ENCODE data around the gene DAP.

The DAP gene

GRCh38 chr5:10744681-10745080, 16.4 kb downstream of the DAP start:
- H3K36me3 ChIP-seq, result peaks cover 88 to 100% (median 100%) of the 10 kb centered on the region in 11 experiments
- peak overlapping the region in 3 of 11 experiments; percentile 10 to 28 (median 16); a peak in 4 of 22 replicates for H3K4me2 ChIP-seq
- no peak overlapping the region for H3K27ac ChIP-seq
- H3K4me1 ChIP-seq, result peaks cover 0 to 35% (median 11%) of the 10 kb centered on the region in 10 experiments; a peak in 10 of 20 replicates
- TF ChIP-seq Cebpa-rat (IDR thresholded peaks at IDR 0.05), result no peak
- no peak overlapping the region for H3K9ac ChIP-seq
- peaks cover 19 to 65% (median 36%) of the 10 kb centered on the region in 11 experiments; a peak in 19 of 22 replicates for H4K20me1 ChIP-seq
- no peak overlapping the region for H3K4me3 ChIP-seq
- H3K27me3 ChIP-seq, result no peaks in the 10 kb centered on the region
- H3K9me3 ChIP-seq (replicated peaks in 1 of 11), result peaks cover 0 to 24% (median 13%) of the 10 kb centered on the region in 11 experiments; a peak in 15 of 22 replicates

GRCh38 chr5:10743951-10744350, 17.1 kb downstream of the DAP start:
- no peak overlapping the region for H3K9ac ChIP-seq
- no peaks in the 10 kb centered on the region for H3K27me3 ChIP-seq
- no peak for TF ChIP-seq Cebpa-rat (IDR thresholded peaks at IDR 0.05)
- peaks cover 12 to 65% (median 29%) of the 10 kb centered on the region in 11 experiments; a peak in 18 of 22 replicates for H4K20me1 ChIP-seq
- peaks cover 84 to 100% (median 99%) of the 10 kb centered on the region in 11 experiments for H3K36me3 ChIP-seq
- H3K4me2 ChIP-seq, result peak overlapping the region in 3 of 11 experiments; percentile 10 to 28 (median 16); a peak in 4 of 22 replicates
- H3K9me3 ChIP-seq (replicated peaks in 1 of 11), result peaks cover 0 to 24% (median 13%) of the 10 kb centered on the region in 11 experiments; a peak in 15 of 22 replicates
- peaks cover 0 to 35% (median 11%) of the 10 kb centered on the region in 10 experiments; a peak in 10 of 20 replicates for H3K4me1 ChIP-seq
- H3K27ac ChIP-seq, result no peak overlapping the region
- no peak overlapping the region for H3K4me3 ChIP-seq

GRCh38 chr5:10743526-10743925, 17.5 kb downstream of the DAP start:
- H3K9ac ChIP-seq, result no peak overlapping the region
- H3K4me3 ChIP-seq, result no peak overlapping the region
- H3K9me3 ChIP-seq (replicated peaks in 1 of 11), result peaks cover 0 to 24% (median 13%) of the 10 kb centered on the region in 11 experiments; a peak in 15 of 22 replicates
- H3K4me1 ChIP-seq, result peaks cover 0 to 35% (median 11%) of the 10 kb centered on the region in 10 experiments; a peak in 10 of 20 replicates
- H4K20me1 ChIP-seq, result peaks cover 7 to 63% (median 25%) of the 10 kb centered on the region in 11 experiments; a peak in 17 of 22 replicates
- no peak for TF ChIP-seq Cebpa-rat (IDR thresholded peaks at IDR 0.05)
- peaks cover 82 to 100% (median 100%) of the 10 kb centered on the region in 11 experiments for H3K36me3 ChIP-seq
- no peaks in the 10 kb centered on the region for H3K27me3 ChIP-seq
- H3K27ac ChIP-seq, result no peak overlapping the region
- H3K4me2 ChIP-seq, result no peak overlapping the region

- Histone ChIP-seq H3K4me3 (no peak overlapping the region), H3K27ac (no peak overlapping the region), H4K20me1 (peaks cover 5 to 63% (median 25%) of the 10 kb centered on the region in 11 experiments; a peak in 18 of 22 replicates), H3K9ac (no peak overlapping the region), H3K27me3 (no peaks in the 10 kb centered on the region), H3K4me1 (peaks cover 3 to 28% (median 12%) of the 10 kb centered on the region in 10 experiments; a peak in 18 of 20 replicates), H3K4me2 (no peak overlapping the region), H3K9me3 (replicated peaks in 1 of 11) (peaks cover 0 to 24% (median 13%) of the 10 kb centered on the region in 11 experiments; a peak in 15 of 22 replicates), H3K36me3 (peaks cover 80 to 100% (median 96%) of the 10 kb centered on the region in 11 experiments)
- TF ChIP-seq Cebpa-rat (IDR thresholded peaks at IDR 0.05), result no peak
These were observed 19.4 kb downstream of the DAP start for GRCh38 chr5:10741661-10742060.

GRCh38 chr5:10740384-10740783, 20.6 kb downstream of the DAP start:
- peaks cover 82 to 100% (median 92%) of the 10 kb centered on the region in 11 experiments for H3K36me3 ChIP-seq
- H3K27me3 ChIP-seq, result no peaks in the 10 kb centered on the region
- H3K9ac ChIP-seq, result no peak overlapping the region

GRCh38 chr5:10737880-10738279, 23.2 kb downstream of the DAP start:
- H3K9me3 ChIP-seq (replicated peaks in 1 of 11), result peaks cover 0 to 28% (median 13%) of the 10 kb centered on the region in 11 experiments; a peak in 15 of 22 replicates

More at GRCh38 chr5:10740384-10740783, 20.6 kb downstream of the DAP start:
- TF ChIP-seq Cebpa-rat (IDR thresholded peaks at IDR 0.05), result no peak
- Histone ChIP-seq H3K27ac (no peak overlapping the region), H3K9me3 (replicated peaks in 1 of 11) (peaks cover 0 to 24% (median 13%) of the 10 kb centered on the region in 11 experiments; a peak in 15 of 22 replicates), H3K4me1 (peaks cover 14 to 28% (median 19%) of the 10 kb centered on the region in 10 experiments; a peak in 19 of 20 replicates), H3K4me2 (no peak overlapping the region), H4K20me1 (peaks cover 17 to 70% (median 37%) of the 10 kb centered on the region in 11 experiments; a peak in 20 of 22 replicates), H3K4me3 (no peak overlapping the region)

GRCh38 chr5:10736808-10737207, 24.2 kb downstream of the DAP start:
- peaks cover 13 to 32% (median 17%) of the 10 kb centered on the region in 10 experiments; a peak in 19 of 20 replicates for H3K4me1 ChIP-seq
- peak overlapping the region in 7 of 11 experiments; percentile 10 to 49 (median 19); a peak in 6 of 22 replicates for H3K4me2 ChIP-seq
- TF ChIP-seq Cebpa-rat (IDR thresholded peaks at IDR 0.05), result no peak
- peak overlapping the region in 3 of 11 experiments; percentile 1 to 23 (median 18); a peak in 1 of 22 replicates for H3K27ac ChIP-seq
- H3K9me3 ChIP-seq (replicated peaks in 1 of 11), result peaks cover 0 to 17% (median 11%) of the 10 kb centered on the region in 11 experiments; a peak in 14 of 22 replicates
- H3K9ac ChIP-seq, result no peak overlapping the region
- no peaks in the 10 kb centered on the region for H3K27me3 ChIP-seq
- H3K4me3 ChIP-seq, result no peak overlapping the region
- peaks cover 78 to 100% (median 92%) of the 10 kb centered on the region in 11 experiments for H3K36me3 ChIP-seq
- H4K20me1 ChIP-seq, result peaks cover 20 to 61% (median 45%) of the 10 kb centered on the region in 11 experiments; a peak in 20 of 22 replicates

More at GRCh38 chr5:10737880-10738279, 23.2 kb downstream of the DAP start:
- Histone ChIP-seq H3K36me3 (peaks cover 77 to 100% (median 92%) of the 10 kb centered on the region in 11 experiments), H3K4me1 (peaks cover 11 to 24% (median 15%) of the 10 kb centered on the region in 10 experiments; a peak in 19 of 20 replicates), H3K27me3 (no peaks in the 10 kb centered on the region), H3K27ac (no peak overlapping the region), H3K4me2 (no peak overlapping the region), H3K9ac (no peak overlapping the region), H3K4me3 (no peak overlapping the region), H4K20me1 (peaks cover 20 to 68% (median 45%) of the 10 kb centered on the region in 11 experiments; a peak in 20 of 22 replicates)
- TF ChIP-seq Cebpa-rat (IDR thresholded peaks at IDR 0.05), result no peak

- Histone ChIP-seq H3K27ac (peak overlapping the region in 4 of 11 experiments; percentile 1 to 23 (median 20); a peak in 1 of 22 replicates), H3K36me3 (peaks cover 78 to 100% (median 92%) of the 10 kb centered on the region in 11 experiments), H3K4me2 (peak overlapping the region in 7 of 11 experiments; percentile 10 to 49 (median 19); a peak in 6 of 22 replicates), H4K20me1 (peaks cover 20 to 61% (median 47%) of the 10 kb centered on the region in 11 experiments; a peak in 20 of 22 replicates), H3K4me1 (peaks cover 14 to 36% (median 18%) of the 10 kb centered on the region in 10 experiments; a peak in 19 of 20 replicates), H3K9ac (no peak overlapping the region), H3K4me3 (no peak overlapping the region), H3K9me3 (replicated peaks in 1 of 11) (peaks cover 0 to 13% (median 8%) of the 10 kb centered on the region in 11 experiments; a peak in 13 of 22 replicates), H3K27me3 (no peaks in the 10 kb centered on the region)
- TF ChIP-seq Cebpa-rat (IDR thresholded peaks at IDR 0.05), result no peak
These were observed 24.7 kb downstream of the DAP start for GRCh38 chr5:10736354-10736753.

Data from BLaER1 treated with 17β-estradiol and CSF1 and Interleukin-3, amounts not matched to agents 10 nM and 100 nM (cell line).